OCI-LY3 (cell line): ENCODE data around the gene SSU72.

Source experiments
- H2AFZ ChIP-seq: fragments of 200-600, 300-600 bp; shearing (Covaris generic); 2 replicates; pipeline ENCODE4 v1.6.0; 2014; ENCODE audit warnings: antibody characterized with exemption, low read depth, low read length
- H3K27ac ChIP-seq: fragments of 200-600, 300-600 bp; sonication (generic); 2 replicates; pipeline ENCODE4 v1.5.1; 2014; ENCODE audit warnings: mild to moderate bottlenecking, low read length, moderate library complexity, mixed read lengths
- H3K27me3 ChIP-seq: fragments of 200-600, 300-600 bp; sonication (generic); 2 replicates; pipeline ENCODE4 v1.6.1; 2014; ENCODE audit warnings: low read depth, low read length, mixed read lengths
- H3K36me3 ChIP-seq: fragments of 200-600, 300-600 bp; sonication (generic); replicated peaks from 2 replicates; pipeline ENCODE3; 2014; ENCODE audit warnings: low read depth, low read length, mixed read lengths
- H3K4me1 ChIP-seq: fragments of 300-600, 200-600 bp; sonication (generic); 2 replicates; pipeline ENCODE4 v1.6.1; 2014; ENCODE audit warnings: low read length, mixed read lengths
- H3K4me2 ChIP-seq: fragments of 200-600, 300-600 bp; sonication (generic); 2 replicates; pipeline ENCODE4 v1.6.1; 2014; ENCODE audit warnings: low read length, mixed read lengths
- H3K4me3 ChIP-seq: fragments of 300-600, 200-600 bp; sonication (generic); 2 replicates; pipeline ENCODE4 v1.5.1; 2014; ENCODE audit warnings: antibody characterized with exemption, mild to moderate bottlenecking, low read length, moderate library complexity
- H3K79me2 ChIP-seq: fragments of 300-600, 200-600 bp; shearing (Covaris generic); 2 replicates; pipeline ENCODE4 v1.6.1; 2014; ENCODE audit warnings: mild to moderate bottlenecking, low read length, mixed read lengths
- H3K9ac ChIP-seq: fragments of 300-600, 200-600 bp; shearing (Covaris generic); 2 replicates; pipeline ENCODE4 v1.6.0; 2014; ENCODE audit warnings: mild to moderate bottlenecking, low read length, moderate library complexity
- H3K9me3 ChIP-seq: fragments of 200-600, 300-600 bp; shearing (Covaris generic); 2 replicates; pipeline ENCODE4 v1.6.1; 2014; ENCODE audit warnings: low read length, mixed read lengths; ENCODE audit not compliant: insufficient read depth
- H4K20me1 ChIP-seq: fragments of 200-600, 300-600 bp; sonication (generic); 2 replicates; pipeline ENCODE4 v1.6.1; 2016; ENCODE audit warnings: low read length, mixed read lengths; ENCODE audit not compliant: insufficient read depth
- CTCF ChIP-seq: fragments of 200-600, 300-600 bp; sonication (generic); IDR thresholded peaks from 2 replicates; pipeline ENCODE4 v1.5.1; 2014; ENCODE audit warnings: antibody characterized with exemption, low read length, low read depth
- EZH2phosphoT487 ChIP-seq: fragments of 200-600 bp; shearing (Covaris generic); IDR thresholded peaks from 2 replicates; pipeline ENCODE4 v1.6.1; 2018; ENCODE audit warnings: antibody characterized with exemption, mixed run types, low read depth

The SSU72 gene

DNA sequence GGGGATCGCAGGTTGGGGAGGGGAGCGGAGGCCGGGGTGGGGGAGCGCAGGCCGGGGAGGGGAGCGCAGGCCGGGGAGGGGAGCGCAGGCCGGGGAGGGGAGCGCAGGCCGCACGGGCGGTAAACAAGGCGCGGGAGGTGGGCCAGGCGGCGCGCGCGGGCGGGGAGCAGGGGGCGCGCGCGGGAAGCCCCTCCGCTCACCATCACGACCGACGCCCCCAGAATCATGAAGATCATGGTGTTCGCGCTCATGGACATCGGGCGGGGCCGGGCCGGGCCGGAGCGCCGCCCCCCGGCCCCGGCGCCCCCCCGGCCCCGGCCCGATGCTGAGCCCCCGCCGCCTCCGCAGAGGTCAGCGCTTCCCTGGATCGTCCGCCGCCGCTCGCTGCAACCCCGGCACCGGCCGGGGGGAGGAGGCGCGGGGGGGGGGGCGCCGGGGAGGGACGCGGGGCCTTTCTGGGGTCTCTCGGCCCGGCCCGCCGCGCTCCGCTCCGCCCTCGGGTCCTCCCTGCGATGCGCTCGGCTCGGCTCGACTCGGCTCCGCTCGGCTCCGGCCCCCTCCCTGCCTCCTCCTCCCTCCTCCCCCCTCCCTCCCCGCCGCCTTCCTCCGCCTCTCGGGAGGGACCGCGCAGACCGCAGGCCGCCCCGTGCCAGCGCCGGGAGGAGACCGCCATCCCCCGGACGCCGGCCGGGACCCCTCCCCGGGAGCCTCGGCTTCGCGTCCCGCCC is 34.4 kb downstream of the SSU72 start, which contains the start of gene TMEM240:
TSS of gene TMEM240 (minus strand) at position 535 of the 728 bp plus-strand sequence. CDS start at position 257, 278 bp downstream.
- H2AFZ ChIP-seq: no peak within 1 kb of the TSS
- H3K9me3 ChIP-seq: no peaks in the 10 kb centered on the region
- no peak within 1 kb of the TSS for H3K27ac ChIP-seq
- no peak within 1 kb of the TSS for H3K4me2 ChIP-seq
- H3K36me3 ChIP-seq: no peaks in the 10 kb centered on the region
- H4K20me1 ChIP-seq: no peaks in the 10 kb centered on the region
- H3K27me3 ChIP-seq: no peaks in the 10 kb centered on the region
- H3K4me1 ChIP-seq: no peaks in the 10 kb centered on the region
- H3K9ac ChIP-seq: no peak within 1 kb of the TSS
- no peak for TF ChIP-seq EZH2phosphoT487
- TF ChIP-seq CTCF: no peak
- no peaks in the 10 kb centered on the region for H3K79me2 ChIP-seq
- no peak within 1 kb of the TSS for H3K4me3 ChIP-seq

- H3K4me3 ChIP-seq: no peak overlapping the region
- H3K9me3 ChIP-seq: no peaks in the 10 kb centered on the region
- H3K27ac ChIP-seq: no peak overlapping the region
- no peak overlapping the region for H3K9ac ChIP-seq
- H3K4me1 ChIP-seq: no peaks in the 10 kb centered on the region
- no peaks in the 10 kb centered on the region for H3K27me3 ChIP-seq
- no peak overlapping the region for H3K4me2 ChIP-seq
- H4K20me1 ChIP-seq: no peaks in the 10 kb centered on the region
- TF ChIP-seq EZH2phosphoT487 (no peak), CTCF (no peak)
- no peaks in the 10 kb centered on the region for H3K36me3 ChIP-seq
- no peak overlapping the region for H2AFZ ChIP-seq
- no peaks in the 10 kb centered on the region for H3K79me2 ChIP-seq
Measured at GRCh38 chr1:1539310-1540089, 35.2 kb downstream of the SSU72 start.

- Histone ChIP-seq H3K4me2 (no peak overlapping the region), H2AFZ (no peak overlapping the region), H3K79me2 (no peaks in the 10 kb centered on the region), H3K27me3 (no peaks in the 10 kb centered on the region), H3K4me1 (no peaks in the 10 kb centered on the region), H4K20me1 (no peaks in the 10 kb centered on the region), H3K9me3 (no peaks in the 10 kb centered on the region), H3K36me3 (no peaks in the 10 kb centered on the region), H3K9ac (no peak overlapping the region), H3K4me3 (no peak overlapping the region), H3K27ac (no peak overlapping the region)
- TF ChIP-seq CTCF (no peak), EZH2phosphoT487 (no peak)
Measured at GRCh38 chr1:1538989-1539309, 35.7 kb downstream of the SSU72 start.

DNA sequence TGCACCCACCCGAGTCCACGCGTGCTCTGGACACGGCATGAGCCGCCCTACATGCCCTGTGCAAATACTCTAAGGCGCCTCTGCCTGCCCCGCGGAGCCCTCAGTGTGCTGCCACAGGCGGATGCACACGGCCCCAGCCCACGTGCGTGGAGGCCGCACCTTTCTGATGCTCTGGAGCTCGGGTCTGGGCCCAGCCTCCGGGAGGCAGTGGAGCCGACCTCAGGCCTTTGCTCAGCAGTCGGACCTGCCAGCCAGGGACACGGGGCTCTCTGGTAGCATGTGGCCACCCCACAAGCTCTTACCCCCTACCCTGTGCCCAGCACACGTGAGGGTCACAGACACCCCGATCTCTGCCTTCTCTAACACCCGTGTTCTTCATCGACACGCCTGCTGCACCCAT is 36.3 kb downstream of the SSU72 start:
- Histone ChIP-seq H3K4me3 (no peak overlapping the region), H3K4me2 (no peak overlapping the region), H3K27me3 (no peaks in the 10 kb centered on the region), H3K79me2 (no peaks in the 10 kb centered on the region), H3K4me1 (no peaks in the 10 kb centered on the region), H3K9me3 (no peaks in the 10 kb centered on the region), H3K9ac (no peak overlapping the region), H3K27ac (no peak overlapping the region), H2AFZ (no peak overlapping the region), H4K20me1 (no peaks in the 10 kb centered on the region), H3K36me3 (no peaks in the 10 kb centered on the region)
- TF ChIP-seq EZH2phosphoT487 (no peak), CTCF (no peak)
